ENCODE data around the gene KRTAP20-4. TPM values are rescaled to one million over a fixed set of nuclear protein-coding genes. Genes with fewer than 3 reads are reported as not detected.

Gene KRTAP20-4
- total and polyA plus RNA-seq, 10 of the 15 experiments (the other 5 are each of a cell fraction or from before 2014, with no cell fraction given) = not detected

- TF ChIP-seq PBX3 (IDR thresholded peaks at IDR 0.05; ENCODE audit: insufficient replicate concordance, low read depth, low read length) = no peak
- TF ChIP-seq WRNIP1 (IDR thresholded peaks at IDR 0.05; ENCODE audit: borderline replicate concordance, low read depth, low read length) = no peak
- TF ChIP-seq YY1 (IDR thresholded peaks at IDR 0.05; ENCODE audit: low read depth, low read length) = no peak
- no peak for TF ChIP-seq SUZ12 (IDR thresholded peaks at IDR 0.05; ENCODE audit: unreplicated experiment)
- TF ChIP-seq, protein P1, sequence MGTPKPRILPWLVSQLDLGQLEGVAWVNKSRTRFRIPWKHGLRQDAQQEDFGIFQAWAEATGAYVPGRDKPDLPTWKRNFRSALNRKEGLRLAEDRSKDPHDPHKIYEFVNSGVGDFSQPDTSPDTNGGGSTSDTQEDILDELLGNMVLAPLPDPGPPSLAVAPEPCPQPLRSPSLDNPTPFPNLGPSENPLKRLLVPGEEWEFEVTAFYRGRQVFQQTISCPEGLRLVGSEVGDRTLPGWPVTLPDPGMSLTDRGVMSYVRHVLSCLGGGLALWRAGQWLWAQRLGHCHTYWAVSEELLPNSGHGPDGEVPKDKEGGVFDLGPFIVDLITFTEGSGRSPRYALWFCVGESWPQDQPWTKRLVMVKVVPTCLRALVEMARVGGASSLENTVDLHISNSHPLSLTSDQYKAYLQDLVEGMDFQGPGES (IDR thresholded peaks at IDR 0.05) = no peak
- TF ChIP-seq, protein P2, sequence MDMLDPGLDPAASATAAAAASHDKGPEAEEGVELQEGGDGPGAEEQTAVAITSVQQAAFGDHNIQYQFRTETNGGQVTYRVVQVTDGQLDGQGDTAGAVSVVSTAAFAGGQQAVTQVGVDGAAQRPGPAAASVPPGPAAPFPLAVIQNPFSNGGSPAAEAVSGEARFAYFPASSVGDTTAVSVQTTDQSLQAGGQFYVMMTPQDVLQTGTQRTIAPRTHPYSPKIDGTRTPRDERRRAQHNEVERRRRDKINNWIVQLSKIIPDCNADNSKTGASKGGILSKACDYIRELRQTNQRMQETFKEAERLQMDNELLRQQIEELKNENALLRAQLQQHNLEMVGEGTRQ (IDR thresholded peaks at IDR 0.05; ENCODE audit: borderline replicate concordance, low read depth, low read length) = no peak
- TF ChIP-seq PAX5 (IDR thresholded peaks at IDR 0.05; ENCODE audit: borderline replicate concordance, low read depth, low read length) = no peak
Observed at GRCh38 chr21:30598802-30599201, 21.6 kb upstream of the KRTAP20-4 start, which contains the start of gene KRTAP6-2 (continued).

- Histone ChIP-seq H4K20me1 (ENCODE audit: control insufficient read depth, insufficient read depth) (no peaks in the 10 kb centered on the region), H3K27ac (ENCODE audit: control insufficient read depth, insufficient read depth) (no peak within 1 kb of the TSS), H3K4me3 (no peak within 1 kb of the TSS), H3K27me3 (replicated peaks in 1 of 2; ENCODE audit: control insufficient read depth in 2 of 2, insufficient read depth in 2 of 2, low read length in 1 of 2) (no peaks in the 10 kb centered on the region), H2AFZ (ENCODE audit: control insufficient read depth, low read depth, low read length) (no peak within 1 kb of the TSS), H3K79me2 (ENCODE audit: control insufficient read depth, insufficient read depth, low read length) (no peaks in the 10 kb centered on the region), H3K4me1 (ENCODE audit: control insufficient read depth, insufficient read depth, low read length) (no peaks in the 10 kb centered on the region), H3K9ac (ENCODE audit: control insufficient read depth, insufficient read depth, low read length) (no peak within 1 kb of the TSS), H3K36me3 (ENCODE audit: control insufficient read depth in 2 of 2, insufficient read depth in 2 of 2, low read length in 1 of 2) (no peaks in the 10 kb centered on the region), H3K9me3 (replicated peaks; ENCODE audit: control insufficient read depth, insufficient read depth, low read length) (no peaks in the 10 kb centered on the region; the same call in 2 of the 3 replicates), H3K4me2 (ENCODE audit: control insufficient read depth, insufficient read depth) (no peak within 1 kb of the TSS)
- ChIA-PET SMC1A (ENCODE audit: uncharacterized antibody, unreplicated experiment) (no interaction called here), POLR2A (no interaction called here), RAD21 (ENCODE audit: unreplicated experiment) (no interaction called here), CTCF (no interaction called here)
- no peak for DNase-seq (ENCODE audit: low read depth, low spot score)
- TF ChIP-seq SMARCA5 (IDR thresholded peaks at IDR 0.05) (no peak), EGR1 (IDR thresholded peaks at IDR 0.05; ENCODE audit: borderline replicate concordance in 1 of 2, low read depth in 2 of 2, low read length in 2 of 2) (no peak), TCF7 (IDR thresholded peaks at IDR 0.05; ENCODE audit: borderline replicate concordance) (no peak), CHD2 (IDR thresholded peaks at IDR 0.05; ENCODE audit: borderline replicate concordance, low read depth, low read length) (no peak), SUZ12 (IDR thresholded peaks at IDR 0.05; ENCODE audit: unreplicated experiment) (no peak), ZNF274 (IDR thresholded peaks at IDR 0.05; ENCODE audit: insufficient read depth, insufficient read length) (no peak), ESRRA (IDR thresholded peaks at IDR 0.05; ENCODE audit: low read length) (no peak), STAT3 (IDR thresholded peaks at IDR 0.05; ENCODE audit: low read depth, low read length) (no peak), PAX8 (IDR thresholded peaks at IDR 0.05) (no peak), TARDBP (IDR thresholded peaks at IDR 0.05; ENCODE audit: borderline replicate concordance) (no peak), SIN3A (IDR thresholded peaks at IDR 0.05; ENCODE audit: low read depth, low read length) (no peak)
- TF ChIP-seq, protein P3, sequence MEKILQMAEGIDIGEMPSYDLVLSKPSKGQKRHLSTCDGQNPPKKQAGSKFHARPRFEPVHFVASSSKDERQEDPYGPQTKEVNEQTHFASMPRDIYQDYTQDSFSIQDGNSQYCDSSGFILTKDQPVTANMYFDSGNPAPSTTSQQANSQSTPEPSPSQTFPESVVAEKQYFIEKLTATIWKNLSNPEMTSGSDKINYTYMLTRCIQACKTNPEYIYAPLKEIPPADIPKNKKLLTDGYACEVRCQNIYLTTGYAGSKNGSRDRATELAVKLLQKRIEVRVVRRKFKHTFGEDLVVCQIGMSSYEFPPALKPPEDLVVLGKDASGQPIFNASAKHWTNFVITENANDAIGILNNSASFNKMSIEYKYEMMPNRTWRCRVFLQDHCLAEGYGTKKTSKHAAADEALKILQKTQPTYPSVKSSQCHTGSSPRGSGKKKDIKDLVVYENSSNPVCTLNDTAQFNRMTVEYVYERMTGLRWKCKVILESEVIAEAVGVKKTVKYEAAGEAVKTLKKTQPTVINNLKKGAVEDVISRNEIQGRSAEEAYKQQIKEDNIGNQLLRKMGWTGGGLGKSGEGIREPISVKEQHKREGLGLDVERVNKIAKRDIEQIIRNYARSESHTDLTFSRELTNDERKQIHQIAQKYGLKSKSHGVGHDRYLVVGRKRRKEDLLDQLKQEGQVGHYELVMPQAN (conservative IDR thresholded peaks at IDR 0.05) = no peak
- TF ChIP-seq, protein P4, sequence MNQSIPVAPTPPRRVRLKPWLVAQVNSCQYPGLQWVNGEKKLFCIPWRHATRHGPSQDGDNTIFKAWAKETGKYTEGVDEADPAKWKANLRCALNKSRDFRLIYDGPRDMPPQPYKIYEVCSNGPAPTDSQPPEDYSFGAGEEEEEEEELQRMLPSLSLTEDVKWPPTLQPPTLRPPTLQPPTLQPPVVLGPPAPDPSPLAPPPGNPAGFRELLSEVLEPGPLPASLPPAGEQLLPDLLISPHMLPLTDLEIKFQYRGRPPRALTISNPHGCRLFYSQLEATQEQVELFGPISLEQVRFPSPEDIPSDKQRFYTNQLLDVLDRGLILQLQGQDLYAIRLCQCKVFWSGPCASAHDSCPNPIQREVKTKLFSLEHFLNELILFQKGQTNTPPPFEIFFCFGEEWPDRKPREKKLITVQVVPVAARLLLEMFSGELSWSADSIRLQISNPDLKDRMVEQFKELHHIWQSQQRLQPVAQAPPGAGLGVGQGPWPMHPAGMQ (IDR thresholded peaks at IDR 0.05; ENCODE audit: borderline replicate concordance) = no peak
- no TSS peak for BruUV-seq (replicated peaks)
- ATAC-seq = no peak
- no peak for FAIRE-seq
- 0% methylated on average over 1 of the region's 1 CpG for WGBS (ENCODE audit: insufficient coverage, insufficient replicate concordance, low lambda C conversion rate, missing lambda C conversion rate)
- intact Hi-C loops (cut with micrococcal nuclease; ENCODE audit: unreplicated experiment) (no loop called here), in situ Hi-C loops (cut with MboI) (no loop called here)
Observed at GRCh38 chr21:30600787-30601186, 19.6 kb upstream of the KRTAP20-4 start, which contains the start of gene KRTAP22-1. KRTAP22-1 (plus strand) TSS chr21:30601087.
